K562 (cell line): Measurements from ENCODE around the gene MPC1. TPM values are rescaled to one million over a fixed set of nuclear protein-coding genes. Genes with fewer than 3 reads are reported as not detected.

Experiments used
- ATAC-seq: fragments of 200-7000 bp; cut with Tn5 transposase; 3 replicates; pipeline ENCODE4 v1.9.1; 2020; ENCODE audit warnings: moderate library complexity
- BruUV-seq: library from RNA; stranded (reverse); fragments of 400-500 nt; replicated peaks from 2 replicates; lab custom pipeline; 2021; lab: Mats Ljungman, UMichigan
- CTCF ChIA-PET: fragments of 300-600 bp; formaldehyde crosslinking; extraction: SDS; loops from one replicate; lab custom pipeline; 2021; ENCODE audit warnings: low intra/inter-chr PET ratio; lab: Yijun Ruan, JAX
- POLR2A ChIA-PET: fragments of 300-600, 350-650 bp; sonication (Branson Sonifier 250); formaldehyde crosslinking; extraction: SDS; loops from one replicate; lab custom pipeline; 2021; ENCODE audit warnings: antibody characterized with exemption, inconsistent platforms; lab: Yijun Ruan, JAX
- DNase-seq, 4 experiments: peaks; one replicate each; pipeline versions ENCODE4 v3.0.0 to v3.0.0-alpha.2; 2011 to 2018; ENCODE audit warnings: low spot score in 3 of 4, mixed read lengths in 3 of 4; ENCODE audit errors: extremely low read depth in 1 of 4
- FAIRE-seq: peaks from 2 replicates; lab custom pipeline; 2011; peaks lifted over from hg19 to GRCh38; lab: Jason Lieb, UNC
- H2AFZ ChIP-seq: 2 replicates; pipeline ENCODE4 v1.6.0; 2011; ENCODE audit warnings: low read depth, low read length, control low read depth, inconsistent platforms
- H3K27ac ChIP-seq: fragments of 200-600 bp; 3 replicates; pipeline ENCODE4 v1.8.0; 2011; ENCODE audit warnings: low read depth, mild to moderate bottlenecking, control low read depth, inconsistent platforms, low read length, moderate library complexity, mixed read lengths; ENCODE audit errors: extremely low read depth
- H3K27me3 ChIP-seq, 2 experiments: fragments of 300-600 bp in 1 of 2; 2 replicates in 1 of 2; 3 replicates in 1 of 2; pipeline versions ENCODE4 v1.6.0 to v1.8.0; 2011; ENCODE audit warnings: inconsistent platforms in 2 of 2, low read length in 2 of 2, mild to moderate bottlenecking in 1 of 2, mixed read lengths in 1 of 2, moderate library complexity in 1 of 2; ENCODE audit not compliant: control insufficient read depth in 2 of 2, insufficient read depth in 2 of 2
- H3K36me3 ChIP-seq: fragments of 300-600 bp; 3 replicates; pipeline ENCODE4 v1.8.0; 2011; ENCODE audit warnings: mild to moderate bottlenecking, low read length, inconsistent platforms; ENCODE audit not compliant: control insufficient read depth, insufficient read depth
- H3K4me1 ChIP-seq, 2 experiments: fragments of 200-600 bp in 1 of 2; replicated peaks in 1 of 2; 2 replicates in 1 of 2; 3 replicates in 1 of 2; pipeline versions ENCODE4 v1.5.1 to v1.8.0; 2011; ENCODE audit warnings: inconsistent platforms in 2 of 2, low read length in 2 of 2, mild to moderate bottlenecking in 1 of 2, mixed read lengths in 1 of 2, moderate library complexity in 1 of 2; ENCODE audit not compliant: control insufficient read depth in 2 of 2, insufficient read depth in 2 of 2
- H3K4me2 ChIP-seq: 2 replicates; pipeline ENCODE4 v1.6.1; 2011; ENCODE audit warnings: low read length, control low read depth, inconsistent platforms, mixed read lengths; ENCODE audit not compliant: insufficient read depth
- H3K4me3 ChIP-seq: fragments of 200-600 bp; sonication (generic), shearing (Covaris generic); 2 replicates; pipeline ENCODE4 v1.5.1; 2016; ENCODE audit warnings: control low read depth, inconsistent platforms
- H3K79me2 ChIP-seq: fragments of 200-600 bp; 3 replicates; pipeline ENCODE4 v1.8.0; 2011; ENCODE audit warnings: low read length, inconsistent platforms; ENCODE audit not compliant: control insufficient read depth, insufficient read depth
- H3K9ac ChIP-seq, 2 experiments: 2 replicates each; pipeline versions ENCODE4 v1.6.0 to v1.6.1; 2011; ENCODE audit warnings: low read depth in 2 of 2, low read length in 2 of 2, control low read depth in 1 of 2, inconsistent platforms in 1 of 2, mild to moderate bottlenecking in 1 of 2, mixed read lengths in 1 of 2; ENCODE audit not compliant: insufficient read depth in 1 of 2
- H3K9me1 ChIP-seq: one replicate; pipeline ENCODE4 v1.6.0; 2011; ENCODE audit warnings: inconsistent platforms, mild to moderate bottlenecking, low read length, moderate library complexity; ENCODE audit not compliant: control insufficient read depth, insufficient read depth
- H3K9me3 ChIP-seq: replicated peaks from 2 replicates; pipeline ENCODE4 v1.5.1; 2011; ENCODE audit warnings: low read depth, low read length, inconsistent platforms; ENCODE audit not compliant: control insufficient read depth, insufficient read depth
- H4K20me1 ChIP-seq: replicated peaks from 2 replicates; pipeline ENCODE4 v1.6.1; 2011; ENCODE audit warnings: low read length, inconsistent platforms, mixed read lengths; ENCODE audit not compliant: control insufficient read depth, insufficient read depth
- DDX20 ChIP-seq: fragments of 450-650 bp; IDR thresholded peaks from 2 replicates; pipeline ENCODE4 v1.6.1; 2016; ENCODE audit warnings: missing genetic modification characterization, low read depth, mild to moderate bottlenecking, missing compliant biosample characterization, moderate library complexity
- ELF2 ChIP-seq: fragments of 250-450 bp; sonication (Bioruptor Pico); IDR thresholded peaks from 2 replicates; pipeline ENCODE4 v1.5.0; 2021; ENCODE audit warnings: mild to moderate bottlenecking
- MAFG ChIP-seq: fragments of 450-650 bp; conservative IDR thresholded peaks from 2 replicates; pipeline ENCODE4 v1.6.1; 2016; ENCODE audit warnings: missing genetic modification characterization, missing compliant biosample characterization
- MCM5 ChIP-seq: fragments of 450-650 bp; IDR thresholded peaks from 2 replicates; pipeline ENCODE4 v1.6.1; 2016; ENCODE audit warnings: low read depth
- NELFE ChIP-seq: IDR thresholded peaks from 2 replicates; pipeline ENCODE4 v1.6.1; 2011; ENCODE audit warnings: mild to moderate bottlenecking; ENCODE audit not compliant: insufficient read depth, insufficient read length
- NR1H2 ChIP-seq: sonication (generic); formaldehyde crosslinking; IDR thresholded peaks from 2 replicates; pipeline ENCODE4 v1.4.0; 2020; ENCODE audit warnings: mild to moderate bottlenecking, missing genetic modification reagents
- PURB ChIP-seq: sonication (generic); formaldehyde crosslinking; IDR thresholded peaks from 2 replicates; pipeline ENCODE4 v1.9.0; 2021; ENCODE audit warnings: low read depth, mild to moderate bottlenecking, missing genetic modification reagents
- TBP ChIP-seq: optimal IDR thresholded peaks from 2 replicates; pipeline ENCODE3; 2011; ENCODE audit warnings: low read depth, low read length, improper control_type of control experiment
- YY1 ChIP-seq, 3 experiments: IDR thresholded peaks; 2 replicates each; pipeline ENCODE4 v1.6.1; 2011; ENCODE audit warnings: low read length in 2 of 3, mild to moderate bottlenecking in 2 of 3, moderate library complexity in 2 of 3, borderline replicate concordance in 1 of 3, control low read depth in 1 of 3, low read depth in 1 of 3; ENCODE audit not compliant: insufficient read depth in 3 of 3, insufficient replicate concordance in 2 of 3, control insufficient read depth in 1 of 3, insufficient read length in 1 of 3; ENCODE audit errors: extremely low read depth in 1 of 3
- ZKSCAN3 ChIP-seq: fragments of 250-450 bp; sonication (Bioruptor Pico); IDR thresholded peaks from 2 replicates; pipeline ENCODE4 v1.4.0; 2020
- ZNF431 ChIP-seq: sonication (generic); formaldehyde crosslinking; IDR thresholded peaks from 2 replicates; pipeline ENCODE4 v1.8.0; 2022; ENCODE audit warnings: mild to moderate bottlenecking, missing genetic modification reagents
- ZNF766 ChIP-seq: fragments of 200-800 bp; sonication (Bioruptor generic); conservative IDR thresholded peaks from 2 replicates; pipeline ENCODE4 v1.6.1; 2016; ENCODE audit warnings: missing genetic modification characterization, missing compliant biosample characterization
- WGBS: fragments of 100-300 bp; shearing (Covaris generic); methylation state at CpG from one replicate; pipeline ENCODE4 v1.1.6; 2016; ENCODE audit warnings: low coverage, mixed read lengths; ENCODE audit not compliant: insufficient coverage; ENCODE audit errors: missing lambda C conversion rate; 5-methylcytosine and 5-hydroxymethylcytosine counted together
- in situ Hi-C: fragments of 300-500 bp; cut with MboI; formaldehyde crosslinking; loops from 4 replicates; pipeline ENCODE4 v1.15.0; 2018; ENCODE audit warnings: inconsistent platforms, mixed read lengths
- intact Hi-C: fragments of 100-400 bp; cut with micrococcal nuclease; formaldehyde crosslinking; loops from 2 replicates; pipeline ENCODE4 v1.14.2; 2022
- polyA plus RNA-seq, 8 experiments: library from polyadenylated mRNA; depleted of rRNA in 4 of 8; stranded (reverse) in 5 of 8; unstranded in 3 of 8; fragments of >200 nt; fragmentation: Nextera tagmentation in 2 of 8; fragmentation: Illumina TruSeq in 1 of 8; extraction: Ambion mirVana in 2 of 8; extraction: Trizol in 1 of 8; gene quantifications; 2 replicates each; pipeline versions ENCODE4 v1.2.1 to v1.2.3, GENCODE V29; 2011 to 2014; ENCODE audit warnings: inconsistent platforms in 1 of 8, missing spikeins in 1 of 8
- total RNA-seq, 7 experiments: library from RNA; depleted of rRNA in 6 of 7; stranded (reverse); fragments of >200 nt in 6 of 7; fragmentation: Illumina TruSeq in 2 of 7; extraction: Trizol in 2 of 7; gene quantifications; 2 replicates each; pipeline versions ENCODE4 v1.2.1 to v1.2.3, GENCODE V29; 2011 to 2021; ENCODE audit warnings: low replicate concordance in 1 of 7
- TF ChIP-seq, protein P1 (sequence below): sonication (generic); formaldehyde crosslinking; IDR thresholded peaks from 2 replicates; pipeline ENCODE4 v1.8.1; 2023; ENCODE audit warnings: mild to moderate bottlenecking, missing genetic modification reagents

Gene MPC1
- total and polyA plus RNA-seq, 9 of the 15 experiments (the other 6 are each of a cell fraction or from before 2014, with no cell fraction given): 78.6 to 185 (median 138) TPM

DNA sequence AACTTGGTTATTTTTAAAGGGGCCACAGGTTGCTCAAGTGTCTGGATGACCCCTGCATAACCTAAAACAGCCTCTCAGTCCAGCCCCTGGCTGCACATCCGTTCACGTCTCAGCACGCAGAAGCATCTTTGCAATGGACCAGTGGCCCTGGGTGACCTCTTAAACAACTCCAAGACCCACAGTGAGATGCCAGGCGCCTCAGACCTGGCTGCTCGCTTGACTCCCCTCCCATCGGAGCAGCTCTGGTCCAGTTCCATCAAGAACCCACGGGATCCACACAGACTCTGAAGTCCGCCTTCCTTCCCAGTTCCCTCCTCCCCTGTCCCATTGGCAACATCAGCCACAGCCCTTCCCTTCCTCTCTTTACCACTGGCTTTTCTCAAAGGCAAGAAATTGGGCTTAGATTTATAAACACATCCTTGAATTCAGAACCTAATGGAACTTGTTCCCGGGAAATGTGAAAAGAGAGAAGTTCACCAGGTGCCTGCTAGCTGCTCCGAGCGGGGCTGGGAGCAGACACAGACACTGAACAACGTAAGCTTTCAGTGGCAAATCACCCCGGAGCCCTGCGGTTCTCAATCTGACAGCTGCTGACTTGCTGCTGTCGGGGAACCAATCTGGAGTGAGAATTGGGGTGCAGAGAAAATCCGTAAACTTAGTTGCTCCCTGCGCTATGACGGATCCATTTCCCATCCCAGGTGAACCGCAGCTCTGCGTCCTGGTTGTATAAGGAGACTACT is 39.6 kb upstream of the MPC1 start:
- ChIA-PET CTCF (no interaction called here), POLR2A (interaction anchor here (0.7 to 1.1 kb wide), 3 partner anchors 56 to 921 kb away, joined by 3 read pairs; no protein-coding TSS in a partner anchor)
- H4K20me1 ChIP-seq: 0 out of 2 replicates have a peak, but pooled peaks cover 4% of the 10 kb centered on the region
- FAIRE-seq (no peak), DNase-seq (no peak), ATAC-seq (no peak)
- H3K79me2 ChIP-seq: no peaks in the 10 kb centered on the region
- H3K36me3 ChIP-seq: no peaks in the 10 kb centered on the region
- no peaks in the 10 kb centered on the region for H3K4me1 ChIP-seq
- no peaks in the 10 kb centered on the region for H3K9me1 ChIP-seq
- in situ Hi-C loops: no loop called here
- no peaks in the 10 kb centered on the region for H3K9me3 ChIP-seq
- H3K27me3 ChIP-seq: peaks cover 51 to 68% of the 10 kb centered on the region in 2 experiments
- no peak overlapping the region for H2AFZ ChIP-seq
- BruUV-seq: no TSS peak
- H3K9ac ChIP-seq: no peak overlapping the region
- WGBS: 2% methylated on average over 20 of the region's 20 CpGs
- no peak overlapping the region for H3K27ac ChIP-seq
- intact Hi-C loops: no loop called here
- H3K4me3 ChIP-seq: no peak overlapping the region
- H3K4me2 ChIP-seq: no peak overlapping the region
- no peak for TF ChIP-seq ZNF431 (CRISPR knock-in tag)
- TF ChIP-seq NELFE: no peak
- no peak for TF ChIP-seq PURB (CRISPR knock-in tag)
- TF ChIP-seq, protein P1, sequence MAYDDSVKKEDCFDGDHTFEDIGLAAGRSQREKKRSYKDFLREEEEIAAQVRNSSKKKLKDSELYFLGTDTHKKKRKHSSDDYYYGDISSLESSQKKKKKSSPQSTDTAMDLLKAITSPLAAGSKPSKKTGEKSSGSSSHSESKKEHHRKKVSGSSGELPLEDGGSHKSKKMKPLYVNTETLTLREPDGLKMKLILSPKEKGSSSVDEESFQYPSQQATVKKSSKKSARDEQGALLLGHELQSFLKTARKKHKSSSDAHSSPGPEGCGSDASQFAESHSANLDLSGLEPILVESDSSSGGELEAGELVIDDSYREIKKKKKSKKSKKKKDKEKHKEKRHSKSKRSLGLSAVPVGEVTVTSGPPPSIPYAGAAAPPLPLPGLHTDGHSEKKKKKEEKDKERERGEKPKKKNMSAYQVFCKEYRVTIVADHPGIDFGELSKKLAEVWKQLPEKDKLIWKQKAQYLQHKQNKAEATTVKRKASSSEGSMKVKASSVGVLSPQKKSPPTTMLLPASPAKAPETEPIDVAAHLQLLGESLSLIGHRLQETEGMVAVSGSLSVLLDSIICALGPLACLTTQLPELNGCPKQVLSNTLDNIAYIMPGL (CRISPR knock-in tag): no peak
- no peak for TF ChIP-seq NR1H2 (CRISPR knock-in tag)
- no peak for TF ChIP-seq ELF2
- TF ChIP-seq ZNF766: no peak
- no peak for TF ChIP-seq MCM5
- no peak for TF ChIP-seq YY1 (IDR thresholded peaks at IDR 0.05; ENCODE audit: borderline replicate concordance in 1 of 3, control insufficient read depth in 1 of 3, extremely low read depth in 1 of 3, insufficient read depth in 3 of 3, insufficient read length in 1 of 3, insufficient replicate concordance in 2 of 3, low read depth in 1 of 3, low read length in 2 of 3)
- no peak for TF ChIP-seq MAFG
- TF ChIP-seq TBP: no peak
- TF ChIP-seq DDX20 (tag): no peak
- TF ChIP-seq ZKSCAN3 (CRISPR knock-in tag): no peak
